Right atrium auricular region (tissue), 2 donors: ENCODE results near the gene PEPD. TPM values are rescaled to one million over a fixed set of nuclear protein-coding genes. Genes with fewer than 3 reads are reported as not detected.

ENCODE experiments used
- DNase-seq: peaks from one replicate; pipeline ENCODE4 v3.0.0-alpha.2; 2019; ENCODE audit warnings: low spot score
- H3K27ac ChIP-seq, 2 donors: fragments of 200-600 bp; sonication (generic); 1 replicate in 1 of 2; 2 replicates in 1 of 2; pipeline ENCODE4 v1.5.1; 2016 to 2019
- H3K27me3 ChIP-seq, 2 donors: fragments of 200-600 bp; sonication (generic); one replicate each; pipeline versions ENCODE4 v1.5.1 to v1.6.0; 2017 to 2019
- H3K36me3 ChIP-seq: fragments of 200-600 bp; sonication (generic); one replicate; pipeline ENCODE4 v1.5.1; 2016
- H3K4me1 ChIP-seq, 2 donors: fragments of 200-600 bp; sonication (generic); one replicate each; pipeline versions ENCODE4 v1.5.1 to v1.6.0; 2017 to 2019
- H3K4me3 ChIP-seq, 2 donors: fragments of 200-600 bp; sonication (generic); 1 replicate in 1 of 2; 2 replicates in 1 of 2; pipeline ENCODE4 v1.5.1; 2017 to 2019; ENCODE audit warnings: mild to moderate bottlenecking in 1 of 2, moderate library complexity in 1 of 2
- H3K9me3 ChIP-seq, 2 donors: fragments of 200-600 bp; sonication (generic); one replicate each; pipeline ENCODE4 v1.5.1; 2019
- total RNA-seq, 2 donors: library from RNA; depleted of rRNA; stranded (reverse); fragments of >200 nt; gene quantifications; one replicate each; pipeline ENCODE4 v1.1.0, GENCODE V29; 2016
- TF ChIP-seq, protein P1 (sequence below), 2 donors: fragments of 200-600 bp; sonication (generic); IDR thresholded peaks; one replicate each; pipeline ENCODE4 v1.5.1; 2019; ENCODE audit warnings: antibody characterized with exemption in 2 of 2

Gene PEPD
- total RNA-seq, 2 donors from 2014 or later = 27.1 to 38.9 TPM

DNA sequence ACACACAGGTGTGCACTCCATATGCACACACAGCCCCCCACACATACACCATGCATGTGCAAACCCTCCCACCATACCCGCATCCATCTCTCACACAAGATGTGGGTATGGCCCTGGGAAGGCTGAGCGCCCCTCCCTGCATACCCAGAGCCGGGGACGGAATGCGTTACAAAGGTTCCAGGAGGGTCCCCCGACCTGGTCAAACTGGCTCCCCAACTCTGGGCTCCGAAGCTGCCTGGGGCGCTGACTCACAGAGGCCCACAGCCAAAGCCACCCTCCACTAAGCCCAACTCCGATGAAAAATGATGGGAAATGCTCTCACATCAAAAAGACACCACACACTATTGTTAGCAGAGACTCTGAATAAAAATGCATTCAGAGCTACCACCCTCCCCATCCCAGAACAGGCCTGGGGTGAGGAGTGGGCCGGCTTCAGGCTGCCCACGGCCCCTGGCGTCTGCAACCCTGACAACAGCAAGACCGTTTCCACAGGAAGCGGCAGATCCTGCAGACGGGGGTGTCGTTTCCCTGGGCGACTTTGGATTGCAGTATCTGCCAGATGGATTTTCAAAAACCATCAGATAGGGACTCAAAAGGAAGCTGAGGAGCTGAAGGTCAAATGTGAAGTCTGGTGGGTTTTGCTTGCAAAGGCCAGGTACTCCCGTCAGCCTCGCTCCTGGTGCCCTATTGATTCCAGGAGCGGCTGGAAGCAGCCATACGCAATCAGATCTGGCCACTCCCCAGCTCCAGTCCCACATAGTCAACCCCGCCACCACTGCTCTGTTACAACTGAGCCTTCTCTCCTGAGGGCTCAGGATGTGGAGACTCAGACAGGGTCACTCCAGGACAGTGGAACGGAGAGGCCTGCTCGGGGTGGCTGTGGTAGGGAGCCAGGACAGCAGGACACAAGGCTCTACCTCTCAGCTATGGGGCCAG, 14.3 kb downstream of the PEPD start:
- TF ChIP-seq, protein P1, sequence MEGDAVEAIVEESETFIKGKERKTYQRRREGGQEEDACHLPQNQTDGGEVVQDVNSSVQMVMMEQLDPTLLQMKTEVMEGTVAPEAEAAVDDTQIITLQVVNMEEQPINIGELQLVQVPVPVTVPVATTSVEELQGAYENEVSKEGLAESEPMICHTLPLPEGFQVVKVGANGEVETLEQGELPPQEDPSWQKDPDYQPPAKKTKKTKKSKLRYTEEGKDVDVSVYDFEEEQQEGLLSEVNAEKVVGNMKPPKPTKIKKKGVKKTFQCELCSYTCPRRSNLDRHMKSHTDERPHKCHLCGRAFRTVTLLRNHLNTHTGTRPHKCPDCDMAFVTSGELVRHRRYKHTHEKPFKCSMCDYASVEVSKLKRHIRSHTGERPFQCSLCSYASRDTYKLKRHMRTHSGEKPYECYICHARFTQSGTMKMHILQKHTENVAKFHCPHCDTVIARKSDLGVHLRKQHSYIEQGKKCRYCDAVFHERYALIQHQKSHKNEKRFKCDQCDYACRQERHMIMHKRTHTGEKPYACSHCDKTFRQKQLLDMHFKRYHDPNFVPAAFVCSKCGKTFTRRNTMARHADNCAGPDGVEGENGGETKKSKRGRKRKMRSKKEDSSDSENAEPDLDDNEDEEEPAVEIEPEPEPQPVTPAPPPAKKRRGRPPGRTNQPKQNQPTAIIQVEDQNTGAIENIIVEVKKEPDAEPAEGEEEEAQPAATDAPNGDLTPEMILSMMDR (IDR thresholded peaks at IDR 0.05) = no peak
- no peak overlapping the region for H3K27ac ChIP-seq
- peaks cover 7% of the 10 kb centered on the region for H3K36me3 ChIP-seq
- peaks cover 0 to 5% of the 10 kb centered on the region in 2 donors for H3K4me1 ChIP-seq
- no peak overlapping the region for H3K4me3 ChIP-seq
- no peaks in the 10 kb centered on the region for H3K27me3 ChIP-seq
- H3K9me3 ChIP-seq = no peaks in the 10 kb centered on the region
- no peak for DNase-seq

DNA sequence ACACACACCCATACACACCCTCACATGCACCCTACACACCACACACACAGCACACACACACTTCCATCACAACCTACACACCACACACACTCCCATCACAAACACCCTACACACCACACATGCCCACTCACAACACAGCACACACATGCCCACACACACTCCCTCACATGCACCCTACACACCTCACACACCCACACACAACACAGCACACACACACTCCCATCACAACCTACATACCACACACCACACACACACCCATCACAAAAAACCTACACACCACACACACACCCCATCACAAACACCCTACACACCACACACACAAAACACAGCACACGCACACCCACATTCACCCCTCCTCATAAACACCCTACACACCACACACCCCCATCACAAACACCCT, 15.1 kb downstream of the PEPD start:
- Histone ChIP-seq H3K36me3 (peaks cover 1% of the 10 kb centered on the region), H3K4me1 (peaks cover 0 to 5% of the 10 kb centered on the region in 2 donors), H3K27ac (no peak overlapping the region), H3K9me3 (no peaks in the 10 kb centered on the region), H3K4me3 (no peak overlapping the region), H3K27me3 (no peaks in the 10 kb centered on the region)
- DNase-seq = no peak
- TF ChIP-seq, protein P1 (IDR thresholded peaks at IDR 0.05) = no peak

DNA sequence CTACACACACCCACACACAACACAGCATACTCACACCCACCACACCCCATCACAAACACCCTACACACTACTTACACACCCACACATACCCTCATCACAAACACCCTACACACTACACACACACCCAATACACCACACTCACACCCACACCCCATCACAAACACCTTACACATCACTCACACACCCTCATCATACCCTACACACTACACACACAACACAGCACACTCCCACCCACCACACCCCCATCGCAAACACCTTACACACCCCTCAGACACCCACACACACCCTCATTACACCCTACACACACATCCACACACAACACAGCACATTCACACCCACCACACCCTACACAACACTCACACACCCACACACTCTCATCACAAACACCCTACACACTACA, 15.8 kb downstream of the PEPD start:
- no peaks in the 10 kb centered on the region for H3K36me3 ChIP-seq
- H3K4me1 ChIP-seq = peaks cover 0 to 5% of the 10 kb centered on the region in 2 donors
- no peak overlapping the region for H3K27ac ChIP-seq
- H3K9me3 ChIP-seq = no peaks in the 10 kb centered on the region
- H3K4me3 ChIP-seq = no peak overlapping the region
- TF ChIP-seq, protein P1 (IDR thresholded peaks at IDR 0.05) = no peak
- no peaks in the 10 kb centered on the region for H3K27me3 ChIP-seq
- DNase-seq = no peak

DNA sequence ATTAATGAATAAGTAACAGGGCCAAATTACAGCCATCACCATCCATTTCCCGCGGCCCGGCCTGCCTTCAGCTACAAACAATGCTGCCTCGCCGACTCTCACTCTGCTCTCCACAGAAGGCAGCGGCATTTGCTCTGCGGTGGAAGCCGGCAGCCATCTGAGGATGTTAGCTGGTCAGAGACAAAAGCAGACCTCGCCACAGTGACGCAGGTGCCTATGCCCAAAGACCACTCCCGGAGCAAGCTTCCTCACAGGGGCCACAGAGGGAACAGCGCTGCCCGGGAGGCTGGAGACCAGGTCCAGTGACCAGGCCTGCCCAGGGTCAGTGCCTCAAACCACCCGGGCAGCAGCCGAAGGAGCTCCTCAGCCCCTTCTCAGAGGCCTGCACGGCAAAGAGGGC, 16.4 kb downstream of the PEPD start:
- TF ChIP-seq, protein P1 (IDR thresholded peaks at IDR 0.05) = no peak
- no peaks in the 10 kb centered on the region for H3K36me3 ChIP-seq
- no peaks in the 10 kb centered on the region for H3K9me3 ChIP-seq
- H3K27ac ChIP-seq = no peak overlapping the region
- no peak overlapping the region for H3K4me3 ChIP-seq
- DNase-seq = no peak
- H3K27me3 ChIP-seq = no peaks in the 10 kb centered on the region
- peaks cover 0 to 5% of the 10 kb centered on the region in 2 donors for H3K4me1 ChIP-seq

DNA sequence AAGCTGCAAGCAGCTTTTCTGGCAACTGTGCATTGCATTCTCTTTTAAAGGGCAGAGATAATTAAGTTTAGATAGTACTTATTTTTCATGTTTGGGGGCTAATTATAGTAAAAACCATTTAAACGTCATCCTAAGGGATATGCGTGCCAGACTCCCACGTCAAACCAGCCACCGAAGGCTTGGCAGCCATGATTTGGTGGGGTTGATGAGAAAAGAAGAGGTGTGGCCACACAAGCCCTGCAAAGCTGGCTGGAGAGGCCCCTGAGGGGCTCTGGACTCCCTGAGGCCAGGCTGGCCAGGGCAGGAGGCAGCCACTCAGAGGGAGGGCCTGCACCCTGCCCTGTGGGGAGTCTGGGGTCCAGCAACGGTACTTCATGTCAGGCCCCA, 17.5 kb downstream of the PEPD start:
- Histone ChIP-seq H3K27ac (no peak overlapping the region), H3K4me1 (peaks cover 0 to 5% of the 10 kb centered on the region in 2 donors), H3K9me3 (no peaks in the 10 kb centered on the region), H3K4me3 (no peak overlapping the region), H3K36me3 (peaks cover 4% of the 10 kb centered on the region), H3K27me3 (no peaks in the 10 kb centered on the region)
- no peak for DNase-seq
- TF ChIP-seq, protein P1 (IDR thresholded peaks at IDR 0.05) = no peak
